ACC112 (cell line): ENCODE measurements around the gene BRD7.

Experiments used
- H2AFZ ChIP-seq: fragments of 200-600 bp; sonication (generic); one replicate; pipeline ENCODE4 v1.6.0; 2017; ENCODE audit warnings: antibody characterized with exemption, low read length; ENCODE audit not compliant: unreplicated experiment
- H3K27ac ChIP-seq: fragments of 200-600 bp; sonication (generic); 2 replicates; pipeline ENCODE4 v1.5.1; 2014; ENCODE audit warnings: low read depth, mild to moderate bottlenecking, antibody characterized with exemption, low read length, moderate library complexity
- H3K27me3 ChIP-seq: fragments of 200-600 bp; sonication (generic); 2 replicates; pipeline ENCODE4 v1.6.1; 2014; ENCODE audit warnings: mild to moderate bottlenecking, antibody characterized with exemption, low read length, moderate library complexity, mixed read lengths; ENCODE audit not compliant: insufficient read depth
- H3K36me3 ChIP-seq: fragments of 200-600 bp; sonication (generic); 2 replicates; pipeline ENCODE4 v1.6.1; 2016; ENCODE audit warnings: mild to moderate bottlenecking, antibody characterized with exemption, low read length, moderate library complexity, mixed read lengths; ENCODE audit not compliant: insufficient read depth
- H3K4me1 ChIP-seq: fragments of 200-600 bp; sonication (generic); one replicate; pipeline ENCODE4 v1.6.1; 2016; ENCODE audit warnings: low read length, mixed read lengths; ENCODE audit not compliant: insufficient read depth, unreplicated experiment, control insufficient read depth
- H3K4me3 ChIP-seq: fragments of 200-600 bp; sonication (generic); 2 replicates; pipeline ENCODE4 v1.5.1; 2014; ENCODE audit warnings: mild to moderate bottlenecking, low read depth, low read length
- H3K79me2 ChIP-seq: fragments of 200-600 bp; sonication (generic); one replicate; pipeline ENCODE4 v1.6.0; 2016; ENCODE audit warnings: low read length; ENCODE audit not compliant: control insufficient read depth, unreplicated experiment, insufficient read depth

The BRD7 gene

DNA sequence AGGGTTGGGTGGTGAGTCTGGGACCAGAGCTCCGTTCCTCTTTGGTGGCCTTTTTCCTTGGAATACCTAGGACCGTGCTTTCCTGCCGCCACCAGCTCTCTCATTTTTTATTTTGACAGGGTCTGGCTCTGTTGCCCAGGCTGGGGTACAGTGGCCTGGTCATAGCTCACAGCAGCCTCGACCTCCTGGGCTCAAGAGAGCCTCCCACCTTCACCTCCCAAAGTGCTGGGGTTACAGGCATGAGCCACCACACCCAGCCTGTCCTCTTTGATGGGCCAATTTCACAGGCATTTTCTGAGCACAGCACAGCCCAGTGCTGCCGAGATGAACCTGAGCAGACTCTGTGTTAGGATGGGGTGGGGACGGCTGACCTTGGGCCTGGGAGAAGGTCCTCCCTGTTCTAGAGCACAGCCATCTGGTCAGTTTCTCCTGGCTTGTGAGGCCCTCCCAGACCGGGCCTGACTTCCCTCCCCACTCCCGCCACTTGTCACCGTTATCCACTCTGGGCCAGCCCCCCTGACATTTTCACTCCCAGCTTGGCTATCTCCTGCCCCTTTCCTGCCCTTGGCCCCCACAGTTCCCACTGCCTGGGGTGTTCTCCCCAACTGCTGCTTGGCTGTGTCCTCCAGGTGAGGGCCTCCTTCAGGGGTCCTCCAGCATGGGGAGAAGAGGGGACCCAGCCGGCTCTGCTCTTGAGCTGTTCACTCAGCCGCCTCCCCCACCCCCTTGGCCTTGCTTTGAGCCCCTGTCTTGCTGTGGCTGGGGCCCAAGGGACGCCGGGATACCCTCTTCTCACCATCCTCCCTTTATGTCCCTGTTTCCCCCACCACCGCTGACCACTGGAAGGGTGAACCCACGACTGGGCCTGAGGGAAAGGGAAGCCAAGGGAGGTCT is 97.4 kb downstream of the BRD7 start:
- Histone ChIP-seq H3K36me3 (no peaks in the 10 kb centered on the region), H3K4me3 (no peak overlapping the region), H3K79me2 (peaks cover 71% of the 10 kb centered on the region), H2AFZ (no peak overlapping the region), H3K4me1 (peaks cover 9% of the 10 kb centered on the region), H3K27me3 (no peaks in the 10 kb centered on the region), H3K27ac (no peak overlapping the region)

DNA sequence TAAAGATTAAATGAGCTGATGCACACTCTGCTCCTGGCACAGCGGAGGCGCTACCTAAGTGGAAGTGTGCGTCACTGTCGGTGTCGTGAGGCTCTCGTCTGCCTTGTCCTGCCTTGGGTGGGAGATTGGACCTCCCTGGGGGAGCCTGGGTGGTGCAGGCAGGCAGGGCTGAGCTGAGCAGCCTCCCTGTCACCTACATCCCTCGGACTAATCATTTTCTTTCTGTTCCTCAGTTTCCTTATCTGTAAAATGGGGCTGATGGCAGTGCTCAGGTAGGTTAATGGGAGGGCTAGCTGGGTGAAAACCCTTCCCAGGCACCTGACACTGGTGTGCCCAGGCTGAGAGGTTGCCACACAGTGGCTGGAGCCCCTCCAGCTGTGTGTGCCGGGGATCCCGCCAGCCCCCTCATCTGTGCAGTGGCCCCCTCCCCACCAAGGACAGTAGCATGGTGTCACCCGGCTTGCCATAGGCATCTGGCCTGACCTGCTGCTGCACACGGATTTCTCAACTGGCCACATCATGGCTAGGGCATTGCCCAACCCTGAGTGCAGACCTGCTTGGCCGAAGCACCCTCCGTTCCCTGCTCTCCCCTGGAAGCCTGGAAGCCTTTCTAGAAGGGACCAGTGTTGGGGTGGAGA is 98.2 kb downstream of the BRD7 start:
- H3K27me3 ChIP-seq = no peaks in the 10 kb centered on the region
- no peaks in the 10 kb centered on the region for H3K36me3 ChIP-seq
- peaks cover 68% of the 10 kb centered on the region for H3K79me2 ChIP-seq
- H2AFZ ChIP-seq = no peak overlapping the region
- H3K27ac ChIP-seq = no peak overlapping the region
- no peak overlapping the region for H3K4me3 ChIP-seq
- peaks cover 15% of the 10 kb centered on the region for H3K4me1 ChIP-seq

DNA sequence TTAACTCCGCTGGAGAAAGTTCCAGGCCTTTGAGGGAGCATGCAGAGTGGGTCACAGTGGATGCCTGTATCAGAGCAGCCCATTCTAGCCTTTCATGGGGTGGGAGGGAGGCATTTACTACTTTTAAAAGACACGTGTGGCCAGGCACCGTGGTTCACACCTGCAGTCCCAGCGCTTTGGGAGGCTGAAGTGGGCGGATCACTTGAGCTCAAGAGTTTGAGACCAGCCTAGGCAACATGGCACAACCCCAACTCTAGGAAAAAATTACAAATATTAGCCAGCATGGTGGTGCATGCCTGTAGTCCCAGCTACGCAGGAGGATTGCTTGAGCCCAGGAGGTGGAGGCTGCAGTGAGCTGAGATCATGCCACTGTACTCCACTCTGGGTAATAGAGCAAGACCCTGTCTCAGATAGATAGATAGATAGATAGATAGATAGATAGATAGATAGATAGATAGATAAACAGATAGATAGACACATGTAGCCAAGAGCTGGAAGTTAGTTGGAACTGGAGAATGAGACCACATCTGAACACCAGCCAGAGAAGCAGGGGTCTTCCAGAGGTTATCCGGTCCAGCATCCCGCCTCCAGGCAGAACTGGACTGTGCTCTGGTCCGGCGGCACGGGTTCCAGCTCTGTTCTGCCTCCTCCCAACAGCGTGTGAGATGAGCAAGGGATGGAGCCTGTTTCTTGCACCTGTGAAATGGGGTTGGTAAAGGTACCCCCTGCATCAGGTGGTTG is 98.8 kb downstream of the BRD7 start:
- Histone ChIP-seq H3K4me3 (no peak overlapping the region), H3K4me1 (peaks cover 17% of the 10 kb centered on the region), H3K36me3 (no peaks in the 10 kb centered on the region), H3K27me3 (no peaks in the 10 kb centered on the region), H3K27ac (no peak overlapping the region), H2AFZ (no peak overlapping the region), H3K79me2 (peaks cover 61% of the 10 kb centered on the region)

DNA sequence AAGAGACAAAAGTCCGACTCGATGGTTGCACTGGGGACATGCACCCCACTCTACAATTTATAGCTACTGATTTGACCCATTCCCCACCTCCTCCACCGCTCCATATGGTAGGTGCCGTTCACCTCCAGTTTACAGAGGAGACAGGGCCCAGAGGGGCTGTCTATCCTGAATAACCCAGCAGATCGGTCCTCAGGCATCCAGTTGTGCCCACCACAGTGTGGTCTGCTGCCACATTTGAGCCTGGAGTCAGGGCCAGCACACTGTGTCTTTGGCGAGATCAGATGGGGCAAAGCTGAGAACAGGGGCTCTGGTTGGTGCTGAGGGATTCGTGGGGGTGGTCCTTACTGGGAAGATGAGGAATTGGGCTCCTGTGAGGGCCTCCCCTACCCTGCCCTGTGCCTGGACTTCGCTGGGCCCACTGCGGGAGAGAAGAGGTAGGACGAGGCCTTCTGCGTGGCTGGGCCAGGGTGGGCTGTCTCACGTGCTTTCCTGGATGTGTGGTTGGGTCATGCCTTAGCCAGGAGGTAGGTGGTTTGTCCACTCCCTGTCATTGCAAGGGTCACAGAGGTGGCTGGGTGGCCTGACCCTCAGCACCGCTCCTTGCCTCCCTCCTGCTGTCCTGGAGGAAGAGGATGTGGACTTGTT is 99.6 kb downstream of the BRD7 start:
- H3K79me2 ChIP-seq = peaks cover 59% of the 10 kb centered on the region
- H3K4me3 ChIP-seq = no peak overlapping the region
- no peaks in the 10 kb centered on the region for H3K27me3 ChIP-seq
- H3K27ac ChIP-seq = no peak overlapping the region
- H3K4me1 ChIP-seq = peaks cover 21% of the 10 kb centered on the region
- no peak overlapping the region for H2AFZ ChIP-seq
- H3K36me3 ChIP-seq = no peaks in the 10 kb centered on the region

DNA sequence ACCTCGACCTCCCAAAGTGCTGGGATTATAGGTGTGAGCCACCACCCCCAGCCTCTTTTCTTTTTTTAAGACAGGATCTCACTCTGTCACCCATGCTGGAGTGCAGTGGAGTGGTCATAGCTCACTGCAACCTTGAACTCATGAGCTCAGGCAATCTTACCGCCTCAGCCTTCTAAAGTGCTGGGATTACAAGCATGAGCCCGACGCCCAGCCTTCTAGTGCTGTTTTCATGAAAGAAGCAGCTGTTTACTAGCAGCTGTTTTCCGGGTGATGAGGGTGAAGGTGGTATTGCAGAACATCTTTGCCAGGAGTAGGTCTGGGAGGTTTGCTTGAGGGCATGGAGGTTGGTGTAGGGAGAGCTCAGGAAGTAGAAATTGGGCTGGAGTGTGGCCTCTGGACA is 100.4 kb downstream of the BRD7 start:
- Histone ChIP-seq H3K27ac (no peak overlapping the region), H3K36me3 (no peaks in the 10 kb centered on the region), H3K79me2 (peaks cover 51% of the 10 kb centered on the region)

DNA sequence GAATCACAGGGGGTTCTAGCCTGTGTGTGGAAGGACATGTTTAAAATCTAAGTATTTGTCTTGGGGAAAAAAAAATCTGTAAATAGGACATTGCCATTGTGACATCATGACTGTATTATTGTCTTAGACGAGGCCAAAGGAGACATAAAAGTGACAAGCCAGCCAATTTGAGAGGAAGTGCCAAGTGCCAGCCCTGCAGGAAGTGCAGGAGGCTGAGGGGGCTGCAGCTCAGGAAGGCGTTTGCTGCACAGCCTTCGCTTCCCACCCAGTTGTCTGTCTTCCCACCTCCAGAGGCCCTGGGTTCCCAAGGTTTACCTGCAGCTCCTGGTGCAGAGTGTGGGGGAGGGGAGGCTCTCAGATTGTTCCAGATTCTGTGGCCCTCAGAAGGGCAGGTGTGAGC is 101.1 kb downstream of the BRD7 start:
- peak overlapping the region; percentile 79 for H3K4me3 ChIP-seq
- no peak overlapping the region for H2AFZ ChIP-seq
- no peak overlapping the region for H3K27ac ChIP-seq
- H3K79me2 ChIP-seq = peaks cover 45% of the 10 kb centered on the region
- peaks cover 23% of the 10 kb centered on the region for H3K4me1 ChIP-seq
- H3K27me3 ChIP-seq = no peaks in the 10 kb centered on the region
- H3K36me3 ChIP-seq = no peaks in the 10 kb centered on the region

More for the DNA sequence above, 100.4 kb downstream of the BRD7 start:
- no peak overlapping the region for H3K4me3 ChIP-seq
- peaks cover 23% of the 10 kb centered on the region for H3K4me1 ChIP-seq
- H3K27me3 ChIP-seq = no peaks in the 10 kb centered on the region
- no peak overlapping the region for H2AFZ ChIP-seq

DNA sequence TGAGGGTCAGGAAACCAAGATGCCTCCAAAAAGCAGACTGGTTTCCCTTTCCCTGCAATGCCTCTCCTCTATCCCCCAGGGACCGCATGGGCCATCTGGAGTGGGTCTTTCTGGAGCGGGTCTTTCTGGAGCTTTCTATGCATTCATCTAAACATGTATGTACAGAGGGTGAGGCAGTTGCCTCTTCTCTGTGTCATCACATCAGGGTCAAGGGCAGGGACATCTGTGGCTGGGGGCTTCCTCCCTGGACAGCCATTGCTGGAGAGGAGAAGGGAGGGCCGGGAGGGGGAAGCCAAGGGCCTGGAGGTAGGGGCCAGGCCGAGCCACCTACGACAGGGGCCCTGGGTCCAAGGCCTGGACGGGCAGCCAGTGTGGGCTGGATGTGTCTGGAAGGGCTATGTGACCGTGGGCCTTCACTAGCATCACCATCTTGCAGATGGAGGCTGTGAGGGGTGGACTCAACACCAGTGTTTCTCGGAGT is 101.6 kb downstream of the BRD7 start:
- peak overlapping the region; percentile 79 for H3K4me3 ChIP-seq
- H3K79me2 ChIP-seq = peaks cover 40% of the 10 kb centered on the region
- no peaks in the 10 kb centered on the region for H3K27me3 ChIP-seq
- H3K27ac ChIP-seq = peak overlapping the region; percentile 20; the same call in 1 of the 2 replicates
- no peaks in the 10 kb centered on the region for H3K36me3 ChIP-seq
- H3K4me1 ChIP-seq = peaks cover 23% of the 10 kb centered on the region
- H2AFZ ChIP-seq = no peak overlapping the region

DNA sequence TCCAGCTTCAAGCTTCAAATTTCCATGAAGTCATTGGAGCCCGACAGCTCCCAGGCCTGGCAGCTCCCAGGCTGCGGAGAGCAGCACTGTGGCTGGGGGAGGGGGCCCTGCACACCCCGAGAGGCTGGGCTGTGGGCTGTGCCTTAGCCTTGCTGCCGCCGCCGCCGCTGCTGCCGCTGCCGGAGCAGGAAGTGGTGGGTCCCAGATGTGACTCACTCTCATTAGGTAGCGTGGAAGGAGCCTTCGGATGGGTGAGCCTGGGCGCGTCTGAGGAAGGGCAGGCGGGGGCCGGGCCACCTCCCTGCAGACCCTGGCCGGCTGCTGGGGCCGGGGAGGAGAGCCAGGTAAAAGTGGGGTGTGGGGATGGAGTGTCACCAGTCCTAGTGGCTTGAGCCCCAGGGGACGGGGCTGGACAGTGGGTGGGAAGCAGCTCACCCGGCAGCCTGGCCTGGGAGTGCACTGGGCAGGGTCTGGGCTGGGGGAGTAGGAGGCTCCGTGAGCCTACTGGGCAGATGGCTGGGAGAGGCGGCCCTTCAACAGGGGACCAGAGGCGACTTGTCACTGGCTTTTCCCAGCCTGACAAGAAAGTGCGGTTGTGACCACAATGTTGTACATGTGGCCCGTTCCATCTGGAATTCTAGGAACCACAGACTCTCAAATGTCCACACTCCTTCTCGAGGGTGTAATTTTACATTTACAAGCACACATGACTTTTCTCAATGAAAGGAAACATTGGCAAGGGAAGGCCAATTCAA is 102.3 kb downstream of the BRD7 start, which contains the start of gene ADCY7:
Gene ADCY7 (plus strand): TSS at position 215 of the 755 bp plus-strand sequence. CDS start 21,629 bp downstream, outside the sequence.
- Histone ChIP-seq H2AFZ (peak within 1 kb of the TSS; percentile 64), H3K79me2 (peaks cover 35% of the 10 kb centered on the region), H3K27me3 (no peaks in the 10 kb centered on the region), H3K36me3 (no peaks in the 10 kb centered on the region), H3K4me1 (peaks cover 23% of the 10 kb centered on the region), H3K4me3 (peak within 1 kb of the TSS; percentile 79), H3K27ac (peak within 1 kb of the TSS; percentile 41)
